HG03558 (cell line): Measurements from ENCODE around the gene PTBP3.
"Not testable (repeated sequence)": the region's sequence is repeated elsewhere in the genome, so short reads cannot be mapped to it uniquely, and the experiment has no call there.

Experiments
- ATAC-seq: cut with Tn5 transposase; IDR thresholded peaks from one replicate; pipeline ENCODE4 v1.9.1; 2021; ENCODE audit warnings: moderate number of reproducible peaks; ENCODE audit not compliant: unreplicated experiment; ENCODE audit errors: extremely low read depth

The PTBP3 gene

GRCh38 chr9:112280904-112281303, 52.5 kb downstream of the PTBP3 start:
- no peak for ATAC-seq

GRCh38 chr9:112279501-112279900, 53.9 kb downstream of the PTBP3 start:
- ATAC-seq: no peak

GRCh38 chr9:112278152-112278551, 55.3 kb downstream of the PTBP3 start:
- ATAC-seq: no peak

GRCh38 chr9:112274600-112274999, 58.8 kb downstream of the PTBP3 start:
- ATAC-seq: no peak

GRCh38 chr9:112273876-112274275, 59.5 kb downstream of the PTBP3 start:
- ATAC-seq: no peak

- no peak for ATAC-seq
Measured at GRCh38 chr9:112271466-112272098, 61.8 kb downstream of the PTBP3 start.

- ATAC-seq: no peak
Measured at GRCh38 chr9:112268413-112268812, 65.0 kb downstream of the PTBP3 start.

- not testable (repeated sequence) for ATAC-seq
Measured at GRCh38 chr9:112267086-112267485, 66.3 kb downstream of the PTBP3 start.

- ATAC-seq: no peak
Measured at GRCh38 chr9:112265391-112265790, 68.0 kb downstream of the PTBP3 start.

GRCh38 chr9:112262577-112262976, 70.8 kb downstream of the PTBP3 start:
- ATAC-seq: no peak

GRCh38 chr9:112261133-112261532, 72.3 kb downstream of the PTBP3 start:
- no peak for ATAC-seq

- ATAC-seq: no peak
Measured at GRCh38 chr9:112258106-112258505, 75.3 kb downstream of the PTBP3 start.

- no peak for ATAC-seq
Measured at GRCh38 chr9:112252194-112252593, 81.2 kb downstream of the PTBP3 start.

- ATAC-seq: peak; percentile 77
Measured at GRCh38 chr9:112249277-112249676, 84.1 kb downstream of the PTBP3 start.

- ATAC-seq: no peak
Measured at GRCh38 chr9:112248722-112249121, 84.7 kb downstream of the PTBP3 start.

- no peak for ATAC-seq
Measured at GRCh38 chr9:112247090-112247489, 86.3 kb downstream of the PTBP3 start.

GRCh38 chr9:112245126-112245525, 88.3 kb downstream of the PTBP3 start:
- ATAC-seq: no peak

- ATAC-seq: no peak
Measured at GRCh38 chr9:112242147-112242804, 91.1 kb downstream of the PTBP3 start.

GRCh38 chr9:112241491-112241890, 91.9 kb downstream of the PTBP3 start:
- ATAC-seq: no peak

- no peak for ATAC-seq
Measured at GRCh38 chr9:112239708-112240107, 93.7 kb downstream of the PTBP3 start.

- no peak for ATAC-seq
Measured at GRCh38 chr9:112239284-112239683, 94.1 kb downstream of the PTBP3 start.

GRCh38 chr9:112234779-112235178, 98.6 kb downstream of the PTBP3 start:
- ATAC-seq: no peak
